GM19452 (cell line): Measurements from ENCODE around the gene STXBP3.

Source experiments
- ATAC-seq: cut with Tn5 transposase; IDR thresholded peaks from one replicate; pipeline ENCODE4 v1.9.1; 2021; ENCODE audit not compliant: unreplicated experiment

STXBP3 gene

DNA sequence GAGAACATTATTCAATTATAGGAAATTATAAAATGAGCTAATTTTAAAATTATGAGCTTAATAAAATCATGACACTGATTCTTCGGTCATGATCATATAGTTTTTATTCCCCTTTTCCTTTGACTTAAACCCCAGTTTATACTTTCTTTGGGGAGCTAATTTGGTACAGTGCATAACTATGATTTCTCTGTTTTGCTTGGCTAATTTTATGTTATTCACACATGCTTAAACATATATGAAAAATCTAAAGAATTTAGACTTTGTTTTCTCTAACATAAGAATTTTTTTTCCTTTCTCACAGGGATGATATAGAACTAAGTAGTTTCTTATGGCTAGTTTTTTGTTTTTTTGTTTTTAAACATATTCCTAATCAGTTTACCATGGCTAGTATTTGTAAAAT is 52.5 kb downstream of the STXBP3 start:
- no peak for ATAC-seq

DNA sequence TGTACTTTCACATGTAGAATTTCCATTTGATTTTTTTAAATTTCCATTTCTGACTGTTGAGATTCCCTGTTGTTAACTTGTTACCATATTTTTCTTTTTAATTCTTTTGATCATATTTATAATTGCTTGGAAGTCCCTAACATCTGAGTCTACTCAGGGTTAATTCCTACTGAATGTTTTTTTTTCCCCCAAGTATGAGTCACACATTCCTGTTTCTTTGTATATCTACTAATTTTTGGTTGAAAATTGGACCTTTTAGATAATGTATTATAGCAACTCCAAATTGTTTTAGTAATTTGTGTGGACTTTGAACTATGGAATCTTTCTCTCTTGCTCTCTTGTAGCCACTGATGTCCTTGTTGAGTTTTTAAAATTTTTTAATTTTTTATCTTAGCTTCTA is 54.6 kb downstream of the STXBP3 start:
- ATAC-seq = no peak

DNA sequence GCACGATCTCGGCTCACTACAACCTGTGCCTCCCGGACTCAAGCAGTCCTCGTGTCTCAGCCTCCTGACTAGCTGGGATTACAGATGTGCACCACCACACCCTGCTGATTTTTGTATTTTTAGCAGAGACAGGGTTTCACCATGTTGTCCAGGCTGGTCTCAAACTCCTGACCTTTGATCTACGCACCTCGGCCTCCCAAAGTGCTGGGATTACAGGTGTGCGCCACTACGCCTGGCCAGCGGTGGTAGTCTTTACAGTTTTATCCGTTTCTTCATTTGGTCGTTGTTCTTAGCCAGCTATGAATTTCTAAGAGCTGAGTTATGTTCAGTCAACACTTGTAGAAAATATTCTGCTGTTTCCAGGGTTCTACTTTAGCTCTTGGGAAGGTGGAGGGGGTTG is 57.1 kb downstream of the STXBP3 start:
- no peak for ATAC-seq

DNA sequence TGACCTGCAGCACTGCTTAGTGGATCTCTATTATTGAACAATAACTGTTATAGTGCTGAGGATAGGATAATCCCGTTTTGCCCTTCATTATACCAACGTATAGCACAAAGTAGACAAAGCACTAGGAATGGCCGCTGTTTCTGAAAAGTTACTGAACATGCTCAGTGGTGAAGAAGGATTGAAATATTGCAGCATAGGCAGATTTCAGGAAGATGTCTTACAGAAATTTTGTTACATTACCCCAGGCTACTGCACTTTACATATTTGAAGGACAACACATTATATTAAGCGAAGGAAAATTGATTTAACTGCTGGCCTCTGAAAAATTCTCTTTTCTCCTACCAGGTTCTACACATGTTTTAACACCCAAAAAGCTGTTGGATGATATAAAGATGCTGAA is 62.0 kb downstream of the STXBP3 start:
- ATAC-seq = no peak

DNA sequence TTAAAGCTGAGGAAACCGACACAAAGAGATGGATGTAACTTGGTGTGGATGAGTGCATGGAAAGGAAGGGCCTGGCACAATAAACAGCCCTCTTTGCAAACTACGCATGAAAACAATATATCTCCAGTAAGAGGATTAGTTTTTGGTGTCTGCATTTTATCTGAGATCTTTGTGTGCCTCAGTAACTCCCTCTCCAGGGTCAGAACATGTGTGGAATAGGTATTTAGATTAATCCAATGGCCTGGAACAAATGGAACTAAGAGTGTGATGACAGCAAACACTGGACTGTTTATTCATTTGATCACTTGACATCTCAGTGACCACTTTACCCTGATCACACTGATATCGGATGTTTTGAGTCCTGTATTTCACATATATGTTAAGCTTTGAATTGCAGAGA is 65.1 kb downstream of the STXBP3 start:
- no peak for ATAC-seq

DNA sequence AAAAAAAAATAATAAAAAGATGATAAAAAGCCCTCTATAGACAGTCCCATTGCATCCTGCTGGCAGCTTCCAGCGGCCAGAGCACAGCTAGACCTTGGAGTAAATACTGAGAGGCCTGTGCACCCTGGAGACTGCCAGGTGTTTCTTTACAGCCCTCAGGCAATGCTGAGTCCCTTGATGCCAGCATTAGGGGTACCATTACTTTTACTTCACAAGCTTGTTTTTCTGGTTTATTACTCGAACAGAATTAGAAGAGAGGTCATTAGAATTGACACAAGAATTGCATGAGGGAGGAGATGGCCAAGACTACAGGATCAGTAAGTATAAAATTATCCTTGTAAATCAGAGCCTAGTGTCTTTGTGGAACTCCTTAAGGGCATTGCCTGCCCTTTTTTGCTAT is 66.9 kb downstream of the STXBP3 start:
- ATAC-seq = no peak

DNA sequence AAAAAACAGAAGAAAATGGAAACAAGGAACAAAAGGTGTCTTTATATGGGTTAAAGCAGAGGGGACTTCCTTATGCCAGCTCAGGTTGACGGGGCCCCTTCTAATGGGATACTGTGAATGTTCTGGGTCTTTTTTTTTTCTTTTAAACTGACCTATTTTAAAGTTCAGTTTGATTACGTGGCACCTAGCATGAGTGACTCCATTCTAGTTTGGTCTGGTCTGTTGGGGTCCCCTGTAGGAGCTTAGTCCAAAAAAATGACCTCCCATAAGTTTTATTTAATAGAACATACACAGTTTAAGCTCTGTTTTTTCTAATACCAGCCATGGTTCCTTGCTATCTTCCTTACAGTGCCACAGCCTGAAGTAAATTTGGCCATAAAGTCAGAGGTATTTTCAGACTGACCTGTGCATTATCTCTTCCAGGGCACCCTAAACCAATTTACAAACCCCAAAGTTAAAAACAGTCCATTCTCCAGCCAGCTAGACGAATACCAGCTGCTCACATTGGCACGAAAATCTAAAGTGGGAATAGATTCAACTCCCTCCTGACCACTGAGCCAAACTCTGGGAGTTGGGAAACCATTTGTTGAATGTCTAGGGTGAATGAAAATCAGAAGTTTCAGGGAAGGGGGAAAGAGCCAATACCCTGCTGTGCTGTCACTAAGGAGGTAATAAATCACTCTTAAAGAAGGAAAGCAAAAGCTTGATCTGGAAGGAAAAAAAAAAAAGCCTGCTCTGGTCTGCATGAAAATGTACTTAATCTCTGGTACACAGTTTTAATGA is 68.1 kb downstream of the STXBP3 start:
- ATAC-seq = no peak

DNA sequence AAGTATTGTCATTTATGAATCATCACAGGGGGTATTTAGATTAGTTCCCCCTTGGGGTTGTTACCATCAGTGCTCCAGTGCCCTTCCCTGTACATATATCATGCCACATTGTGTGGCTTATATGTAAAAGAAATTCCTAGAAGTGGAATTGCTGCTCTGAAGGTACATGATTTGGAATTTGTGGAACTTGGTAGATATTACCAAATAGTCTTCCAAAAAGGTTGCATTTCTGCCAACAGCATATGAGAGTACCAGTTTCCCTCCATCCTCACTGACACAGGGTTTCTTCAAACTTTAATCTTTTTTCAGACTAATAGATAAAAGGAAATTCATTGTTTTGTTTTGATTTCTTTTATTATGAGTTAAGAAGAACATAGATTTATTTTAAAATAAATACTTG is 69.1 kb downstream of the STXBP3 start:
- no peak for ATAC-seq

DNA sequence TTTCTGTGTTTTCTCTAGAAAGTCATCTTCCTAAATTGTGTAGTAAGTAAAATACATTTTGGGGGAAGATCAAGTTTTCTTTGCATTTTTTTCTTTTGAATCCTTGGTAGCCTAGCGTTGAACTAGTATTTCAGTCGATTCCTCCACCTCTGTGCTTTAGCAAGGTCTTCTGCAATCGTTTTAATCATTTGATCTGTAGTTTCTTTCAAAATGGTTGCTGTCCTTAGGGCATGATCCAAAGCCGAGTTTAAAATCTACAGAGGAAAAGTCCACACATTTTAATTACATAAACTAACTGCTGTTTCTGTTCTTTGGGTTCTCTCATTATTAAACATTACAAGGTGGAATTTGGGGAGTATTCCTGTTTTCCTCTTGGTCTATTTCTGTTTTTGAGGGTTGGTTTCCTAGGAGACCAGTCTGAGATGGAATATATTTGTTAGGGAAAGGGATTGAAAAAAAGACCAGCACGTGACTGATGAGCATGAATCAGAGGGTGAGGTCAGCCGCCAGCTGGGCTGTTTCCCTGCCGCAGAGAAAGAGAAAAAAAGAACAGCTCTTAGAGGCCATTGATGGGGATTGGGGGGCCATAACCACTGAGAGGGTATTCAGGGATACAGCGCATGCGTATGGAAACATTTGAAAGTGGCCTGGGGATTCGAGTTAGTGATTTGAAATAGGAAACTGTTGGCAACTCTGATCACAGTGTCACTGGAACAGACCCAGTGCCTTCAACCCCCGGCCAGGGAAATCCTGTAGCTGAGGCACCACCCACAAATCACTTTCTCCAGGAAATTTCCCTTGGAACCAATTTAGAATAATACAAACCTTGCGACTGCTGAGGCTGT is 69.8 kb downstream of the STXBP3 start:
- ATAC-seq = no peak

DNA sequence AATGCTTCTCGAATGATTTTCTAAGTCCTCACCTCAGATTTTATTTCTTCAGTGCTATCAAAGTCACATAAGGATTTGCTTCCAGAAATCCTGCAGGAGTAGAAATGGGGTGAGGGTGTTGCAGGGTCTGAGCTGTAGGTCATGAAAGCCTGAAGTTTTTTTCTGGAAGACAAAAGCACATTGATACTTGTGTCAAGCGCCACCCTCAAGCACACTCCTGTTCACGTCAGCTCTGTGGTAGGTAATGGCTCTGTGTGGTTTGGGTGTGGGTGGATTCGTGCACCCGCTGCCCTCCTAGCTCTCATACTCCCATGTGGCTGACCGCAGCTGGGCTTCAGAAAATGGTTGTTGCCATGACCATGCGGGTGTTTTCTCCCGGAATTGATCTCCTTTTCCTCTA is 70.5 kb downstream of the STXBP3 start:
- no peak for ATAC-seq

DNA sequence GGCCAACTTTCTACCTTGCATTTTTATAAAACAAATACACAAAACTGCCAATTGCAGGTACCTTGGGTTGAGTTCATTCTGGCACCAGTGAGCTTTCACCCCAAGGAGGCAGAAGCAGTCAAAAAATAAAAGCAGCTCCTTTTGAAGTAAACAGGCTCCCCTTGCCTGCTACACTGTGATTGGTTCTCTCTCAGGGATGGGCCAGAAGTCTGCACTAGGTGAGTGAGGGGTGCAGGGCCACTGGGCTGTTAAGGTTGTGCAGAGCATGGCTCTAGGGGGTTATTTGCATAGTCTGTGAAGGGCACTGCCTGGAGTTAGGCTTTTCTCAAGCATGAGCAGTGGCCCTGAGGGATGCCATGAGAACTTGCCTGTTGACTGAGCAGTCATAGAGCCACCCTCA is 71.3 kb downstream of the STXBP3 start:
- ATAC-seq = no peak

DNA sequence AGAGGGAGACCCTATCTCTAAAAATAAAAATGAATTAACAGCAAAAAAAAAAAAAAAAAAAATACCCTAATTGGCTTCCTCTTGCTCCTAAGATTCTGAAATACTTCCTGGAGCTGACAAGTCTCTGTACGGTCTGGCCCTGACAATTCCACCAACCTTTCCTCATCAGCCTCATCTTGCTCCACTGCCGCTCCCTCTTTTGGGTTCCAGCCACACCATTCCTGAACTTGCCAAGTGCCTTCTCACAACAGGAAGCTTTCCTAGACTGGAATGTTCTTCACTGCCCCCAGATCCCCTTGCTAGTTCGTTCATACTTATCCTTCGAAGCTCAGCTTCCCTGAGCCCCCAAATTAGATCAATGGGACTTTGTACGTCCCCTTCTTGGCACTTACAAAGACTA is 73.4 kb downstream of the STXBP3 start:
- no peak for ATAC-seq

DNA sequence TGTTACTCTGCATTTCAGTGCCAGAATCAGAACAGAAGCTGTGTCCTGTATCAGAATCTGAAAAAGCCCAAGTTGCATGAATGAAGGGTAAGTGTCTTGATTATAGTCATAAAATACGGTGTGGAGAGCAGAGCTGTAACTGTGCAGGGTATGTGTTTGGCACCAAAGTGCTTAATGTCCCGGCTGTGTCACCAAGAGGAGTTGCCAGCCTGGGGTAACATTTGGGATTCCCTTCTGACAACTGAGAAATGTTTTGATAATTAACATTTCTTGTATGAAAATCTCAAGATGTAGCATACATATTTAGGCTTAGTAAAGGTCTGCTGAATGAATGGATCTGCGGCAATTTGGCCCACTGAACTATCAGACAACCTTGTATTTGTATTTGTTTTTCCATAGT is 77.2 kb downstream of the STXBP3 start:
- no peak for ATAC-seq

DNA sequence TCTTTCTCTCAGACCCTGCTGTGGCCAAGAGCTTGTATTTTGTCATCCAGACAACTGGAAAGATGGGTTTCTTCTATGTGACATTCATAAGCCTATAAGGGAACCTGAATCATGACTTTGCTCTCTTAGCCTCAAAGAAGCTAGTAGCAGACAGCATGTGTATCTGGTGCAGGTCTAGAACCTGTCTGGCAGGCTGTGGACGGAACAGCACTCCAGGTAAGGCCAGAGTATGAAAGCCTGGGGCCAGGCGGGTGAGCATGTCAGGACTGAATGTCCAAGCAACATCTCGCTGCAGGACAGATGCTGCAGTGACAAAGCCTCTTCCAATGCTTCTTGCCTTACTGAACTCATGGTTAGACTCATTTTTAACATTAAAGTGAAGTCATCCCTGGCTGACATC is 77.6 kb downstream of the STXBP3 start:
- ATAC-seq = no peak

DNA sequence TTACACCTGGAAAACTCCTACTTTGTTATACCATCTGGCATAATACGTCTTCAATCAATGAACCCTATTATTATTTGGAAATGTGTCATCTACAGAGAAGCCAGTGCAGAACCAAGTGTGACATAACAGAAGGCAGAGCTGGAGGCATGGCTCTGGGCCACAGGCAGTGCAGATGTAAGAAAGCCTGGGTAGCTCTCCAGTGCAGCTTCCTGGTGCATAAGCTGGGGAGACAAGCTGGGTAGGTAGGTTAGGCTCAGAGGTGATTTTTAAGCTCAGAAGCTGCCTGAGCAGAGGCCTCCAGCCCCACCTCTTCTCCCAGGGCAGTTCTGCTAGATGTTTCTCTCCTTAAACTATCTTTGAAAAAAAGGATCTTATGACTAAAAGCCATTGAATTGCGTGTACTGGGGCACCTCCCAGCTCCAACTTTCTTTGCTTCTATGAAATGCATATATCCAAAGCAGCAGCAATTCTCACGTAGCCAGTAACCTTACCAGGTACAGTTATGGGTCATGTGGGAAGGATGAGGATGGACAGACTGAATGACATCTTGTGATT is 79.7 kb downstream of the STXBP3 start:
- ATAC-seq = no peak

DNA sequence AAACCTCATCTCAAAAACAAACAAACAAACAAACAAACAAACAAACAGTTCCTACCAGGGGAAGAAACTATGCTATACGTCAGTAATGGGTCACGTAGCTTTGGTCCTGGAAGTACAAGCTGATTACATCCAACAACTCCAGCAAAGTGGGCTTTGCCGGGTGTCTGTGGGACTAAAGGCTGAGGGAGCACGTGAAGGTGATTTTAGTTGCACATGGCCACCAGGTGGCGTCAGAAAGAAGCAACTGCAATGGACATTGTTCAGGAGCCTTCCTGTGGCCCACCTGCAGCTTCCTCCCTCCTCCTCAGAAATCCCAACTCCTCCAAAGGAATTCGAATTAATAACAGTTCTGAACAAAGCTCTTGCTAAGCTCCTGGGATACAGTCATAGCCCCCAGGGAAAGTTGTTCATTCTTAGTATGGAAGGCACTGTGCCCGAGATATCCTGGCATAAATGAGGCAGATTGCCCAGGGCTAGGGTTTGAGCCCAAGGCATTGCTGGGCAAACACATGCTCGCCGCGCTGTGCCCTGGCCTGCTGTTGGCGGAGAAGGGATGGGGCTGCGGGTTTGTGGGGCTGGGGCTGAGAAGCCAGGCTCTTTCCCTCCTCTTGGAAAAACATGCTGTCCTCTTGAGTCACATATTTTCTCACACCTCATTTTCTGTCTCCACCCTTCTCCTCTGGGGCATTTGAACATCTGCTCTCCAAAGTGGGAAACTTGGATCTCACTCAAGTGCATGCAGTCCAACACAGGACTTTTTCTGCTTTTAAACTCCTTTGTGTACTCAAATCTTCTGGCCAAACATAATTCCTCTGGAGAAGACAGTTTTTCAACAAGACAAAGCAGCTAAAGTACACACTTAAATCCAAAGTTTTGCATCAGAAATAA is 81.8 kb downstream of the STXBP3 start:
- ATAC-seq = no peak

DNA sequence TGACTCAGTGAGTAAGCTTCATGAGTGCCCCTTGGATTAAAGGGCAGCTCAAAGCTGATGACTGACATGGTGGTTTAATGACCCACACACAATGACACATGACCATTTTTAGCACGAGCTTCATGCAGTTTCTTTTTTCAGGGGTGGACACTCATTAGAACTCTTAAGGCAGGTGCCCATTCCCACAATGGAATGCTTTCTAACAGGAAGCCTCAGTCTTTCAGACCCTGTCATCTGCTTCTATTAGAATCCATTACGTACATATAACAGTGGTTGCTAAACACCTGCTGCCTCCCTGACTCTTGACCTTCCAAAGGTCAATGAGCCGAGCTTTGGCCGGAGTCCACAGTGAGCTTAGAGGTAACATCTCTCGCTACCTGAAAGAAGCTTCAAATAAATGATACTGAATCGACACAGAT is 83.0 kb downstream of the STXBP3 start:
- ATAC-seq = no peak

DNA sequence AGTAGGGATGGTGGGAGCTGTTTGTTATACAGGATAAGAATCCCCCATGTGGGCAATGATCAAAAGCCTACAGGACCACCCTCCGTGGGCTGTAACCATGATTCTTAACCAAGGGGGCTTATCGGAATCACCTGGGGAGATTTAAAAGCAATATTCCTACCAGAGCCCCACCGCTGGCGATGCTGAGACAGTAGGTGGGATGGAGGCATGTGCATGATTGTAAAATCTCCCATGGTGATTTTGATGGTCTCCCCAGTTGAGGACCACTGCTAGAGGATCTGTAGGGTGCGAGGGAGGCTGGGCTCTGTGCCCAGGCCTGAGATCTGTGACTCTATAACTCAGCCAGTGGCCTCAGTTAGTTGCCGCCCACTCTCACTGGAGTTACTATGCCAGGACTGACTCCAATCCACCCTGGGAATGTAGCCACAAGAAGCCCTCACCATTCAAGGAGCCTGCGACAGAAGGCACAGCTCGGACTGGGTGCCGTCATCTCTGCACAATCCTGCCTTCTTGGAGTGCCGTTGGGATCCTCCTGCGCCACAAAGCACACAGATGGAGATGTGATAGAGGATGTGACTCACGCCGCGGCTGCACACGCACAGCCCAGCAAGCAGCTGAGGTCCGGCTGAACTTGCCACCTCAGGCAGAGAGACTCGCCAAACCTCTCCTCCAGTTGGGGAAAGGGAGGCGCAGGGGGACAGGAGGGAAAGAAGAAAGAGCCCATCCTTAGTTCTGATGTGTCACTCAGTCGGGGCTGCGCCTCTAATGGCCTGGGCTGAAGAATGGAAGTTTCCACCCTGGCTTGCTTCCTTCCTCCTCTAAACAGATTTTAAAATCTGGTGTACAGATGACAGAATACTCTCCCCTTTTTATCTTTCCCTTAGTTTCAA is 83.9 kb downstream of the STXBP3 start:
- no peak for ATAC-seq

DNA sequence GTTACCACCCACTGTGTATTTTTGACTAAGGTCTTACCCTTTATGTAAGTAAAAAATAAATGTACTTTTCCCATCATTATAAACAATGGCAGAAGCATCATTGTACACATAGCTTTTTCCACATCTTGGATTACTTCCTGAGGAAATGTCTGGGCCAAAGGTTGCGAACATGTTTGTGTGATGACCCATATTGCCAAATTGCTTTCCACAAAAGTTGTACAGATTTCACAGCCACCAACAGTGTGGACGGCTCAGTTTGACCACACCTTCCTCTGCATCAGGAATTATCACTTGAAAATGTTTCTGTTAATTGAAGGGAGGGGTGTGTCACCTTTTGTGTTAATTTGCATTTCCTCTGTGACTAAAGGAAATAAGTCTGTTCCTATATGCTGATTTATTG is 84.8 kb downstream of the STXBP3 start:
- ATAC-seq = no peak

DNA sequence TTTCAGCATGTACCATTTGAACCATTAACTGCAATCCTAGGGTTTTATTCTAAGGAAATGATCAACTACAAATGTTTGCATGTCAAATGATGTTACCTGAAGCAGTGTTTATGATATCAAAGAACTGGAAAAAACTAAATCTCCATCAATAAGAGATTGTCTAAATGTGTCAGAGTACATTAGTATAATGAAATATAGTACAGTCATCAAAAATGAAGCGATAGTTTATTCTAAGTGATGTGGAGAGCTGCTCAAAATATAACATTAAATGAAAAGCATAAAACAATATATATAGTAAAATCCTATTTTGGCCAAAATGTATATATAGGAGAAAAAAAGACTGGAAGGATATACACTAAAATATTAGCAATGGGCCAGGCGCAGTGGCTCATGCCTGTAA is 86.5 kb downstream of the STXBP3 start:
- ATAC-seq = no peak
